ENCODE results near the gene EML6.

- TF ChIP-seq POLR2A (IDR thresholded peaks at IDR 0.05) (no peak), POLR2AphosphoS5 (IDR thresholded peaks at IDR 0.05) (no peak), CTCF (IDR thresholded peaks at IDR 0.05) (no peak)
Observed at GRCh38 chr2:54723996-54724559, 616 bp downstream of the EML6 start.
